Thoracic aorta (tissue), 2 donors: ENCODE data around the gene PSMC5. TPM values are rescaled to one million over a fixed set of nuclear protein-coding genes. Genes with fewer than 3 reads are reported as not detected.
A peak's percentile ranks its signal among the peaks of the same experiment; 100 is the strongest.

Experiments
- ATAC-seq: fragments of 150-250 bp; one replicate; pipeline ENCODE4 v1.8.0; 2017; ENCODE audit warnings: low read depth; ENCODE audit not compliant: insufficient number of reproducible peaks, low FRiP score
- DNase-seq: peaks from one replicate; pipeline ENCODE4 v3.0.0-alpha.2; 2020; ENCODE audit warnings: low spot score
- H3K27ac ChIP-seq, 2 donors: fragments of 200-600 bp; sonication (generic); 1 replicate in 1 of 2; 2 replicates in 1 of 2; pipeline ENCODE4 v1.5.1; 2016; ENCODE audit warnings: mild to moderate bottlenecking in 2 of 2, moderate library complexity in 2 of 2
- H3K27me3 ChIP-seq: fragments of 200-600 bp; sonication (generic); replicated peaks from 2 replicates; pipeline ENCODE4 v1.6.0; 2016; ENCODE audit warnings: mild to moderate bottlenecking; ENCODE audit not compliant: insufficient read depth
- H3K36me3 ChIP-seq: fragments of 200-600 bp; sonication (generic); one replicate; pipeline ENCODE4 v1.5.1; 2016
- H3K4me1 ChIP-seq, 2 donors: fragments of 200-600 bp; sonication (generic); 1 replicate in 1 of 2; 2 replicates in 1 of 2; pipeline versions ENCODE4 v1.5.1 to v1.6.0; 2016; ENCODE audit warnings: low read depth in 2 of 2, mild to moderate bottlenecking in 1 of 2; ENCODE audit not compliant: control insufficient read depth in 1 of 2
- H3K4me3 ChIP-seq: fragments of 200-600 bp; sonication (generic); 2 replicates; pipeline ENCODE4 v1.5.1; 2016; ENCODE audit warnings: mild to moderate bottlenecking
- H3K9me3 ChIP-seq: fragments of 200-600 bp; sonication (generic); 2 replicates; pipeline ENCODE4 v1.5.1; 2016
- total RNA-seq, 2 donors: library from RNA; depleted of rRNA; stranded (reverse); fragments of >200 nt; gene quantifications; one replicate each; pipeline versions ENCODE4 v1.1.0 to v1.2.3, GENCODE V29; 2016
- TF ChIP-seq, protein P1 (sequence below): fragments of 200-600 bp; sonication (generic); IDR thresholded peaks from one replicate; pipeline ENCODE4 v1.5.1; 2019; ENCODE audit warnings: antibody characterized with exemption

The PSMC5 gene
- 10 to 100 TPM; 58.5 to 76.1 TPM for total RNA-seq

DNA sequence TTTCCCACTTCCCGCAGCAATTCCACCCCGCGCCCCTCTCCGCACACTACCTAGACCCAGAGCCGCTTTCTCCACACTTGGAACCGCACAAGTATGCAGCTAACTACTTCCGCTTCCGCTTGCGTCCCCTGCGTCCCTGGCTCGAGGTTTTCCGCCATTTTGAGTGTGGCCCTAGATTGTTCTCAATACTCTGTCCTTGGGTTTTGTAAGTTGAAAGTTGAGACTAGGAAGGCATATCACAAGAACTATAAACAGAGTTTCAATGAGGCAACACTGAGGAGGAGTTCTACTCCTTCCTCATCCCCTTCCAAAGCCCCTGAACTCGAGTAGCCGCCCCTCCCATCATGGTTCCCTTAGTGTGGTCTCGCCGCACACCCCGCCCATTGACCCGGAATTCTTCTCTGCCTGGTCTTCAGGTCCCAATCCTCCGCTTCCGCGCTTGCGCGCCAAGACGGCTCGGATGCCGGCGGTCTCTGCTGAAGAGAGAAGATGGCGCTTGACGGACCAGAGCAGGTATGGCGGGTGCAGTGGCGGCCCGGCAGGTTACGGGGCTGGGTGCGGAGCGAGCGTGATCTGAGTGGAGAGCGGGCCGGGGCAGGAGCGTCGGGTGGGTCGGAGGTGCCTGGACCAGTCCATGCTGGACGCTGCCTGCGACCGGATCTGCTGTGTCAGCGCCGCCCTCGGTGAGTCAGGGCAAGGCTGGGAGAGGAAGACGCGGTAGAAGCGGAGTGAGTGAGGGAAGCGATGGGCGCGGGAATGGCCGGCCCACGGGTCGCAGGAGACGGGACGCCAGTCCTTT lies at the start of gene PSMC5, which contains the start of gene FTSJ3:
PSMC5 (plus strand) TSS at position 430 of the 799 bp plus-strand sequence; CDS start at position 490, 60 bp downstream.
FTSJ3 (minus strand) TSS at position 662 of the 799 bp plus-strand sequence. CDS start 761 bp downstream, outside the sequence.
- TF ChIP-seq, protein P1, sequence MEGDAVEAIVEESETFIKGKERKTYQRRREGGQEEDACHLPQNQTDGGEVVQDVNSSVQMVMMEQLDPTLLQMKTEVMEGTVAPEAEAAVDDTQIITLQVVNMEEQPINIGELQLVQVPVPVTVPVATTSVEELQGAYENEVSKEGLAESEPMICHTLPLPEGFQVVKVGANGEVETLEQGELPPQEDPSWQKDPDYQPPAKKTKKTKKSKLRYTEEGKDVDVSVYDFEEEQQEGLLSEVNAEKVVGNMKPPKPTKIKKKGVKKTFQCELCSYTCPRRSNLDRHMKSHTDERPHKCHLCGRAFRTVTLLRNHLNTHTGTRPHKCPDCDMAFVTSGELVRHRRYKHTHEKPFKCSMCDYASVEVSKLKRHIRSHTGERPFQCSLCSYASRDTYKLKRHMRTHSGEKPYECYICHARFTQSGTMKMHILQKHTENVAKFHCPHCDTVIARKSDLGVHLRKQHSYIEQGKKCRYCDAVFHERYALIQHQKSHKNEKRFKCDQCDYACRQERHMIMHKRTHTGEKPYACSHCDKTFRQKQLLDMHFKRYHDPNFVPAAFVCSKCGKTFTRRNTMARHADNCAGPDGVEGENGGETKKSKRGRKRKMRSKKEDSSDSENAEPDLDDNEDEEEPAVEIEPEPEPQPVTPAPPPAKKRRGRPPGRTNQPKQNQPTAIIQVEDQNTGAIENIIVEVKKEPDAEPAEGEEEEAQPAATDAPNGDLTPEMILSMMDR, result peak; percentile 53
- H3K4me3 ChIP-seq, result peak within 1 kb of the TSS; percentile 88
- H3K27me3 ChIP-seq, result no peaks in the 10 kb centered on the region
- H3K9me3 ChIP-seq, result no peaks in the 10 kb centered on the region
- peaks cover 64% of the 10 kb centered on the region for H3K36me3 ChIP-seq
- H3K4me1 ChIP-seq, result peaks cover 12 to 31% of the 10 kb centered on the region in 2 donors
- DNase-seq (peak; percentile 89), ATAC-seq (peak; percentile 87)
- peak within 1 kb of the TSS; percentile 76 to 87 for H3K27ac ChIP-seq

DNA sequence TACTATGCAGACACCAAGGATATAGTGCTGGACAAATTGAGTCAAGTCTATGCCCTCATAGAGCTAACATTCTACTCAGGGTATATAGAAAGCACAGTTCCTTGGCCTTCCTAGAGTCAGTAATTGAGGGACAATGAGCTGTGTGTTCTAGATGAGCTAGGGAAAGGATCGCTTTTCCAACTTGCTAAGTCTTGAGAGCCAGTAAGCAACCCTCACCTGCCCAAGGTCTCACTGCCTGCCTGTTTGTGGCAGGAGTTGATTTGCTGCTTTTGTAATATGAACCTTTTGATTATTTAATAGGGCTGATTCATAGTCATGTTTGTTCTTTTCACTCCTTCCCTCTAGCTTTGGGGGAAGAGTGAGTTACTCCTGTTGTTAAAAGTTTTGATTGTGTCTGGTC lies 46.7 kb upstream of the PSMC5 start:
- H3K27ac ChIP-seq, result no peak overlapping the region
- TF ChIP-seq, protein P1, result no peak
- peaks cover 5% of the 10 kb centered on the region for H3K36me3 ChIP-seq
- H3K27me3 ChIP-seq, result no peaks in the 10 kb centered on the region
- no peak overlapping the region for H3K4me3 ChIP-seq
- no peaks in the 10 kb centered on the region for H3K9me3 ChIP-seq
- DNase-seq, result no peak
- peaks cover 18 to 28% of the 10 kb centered on the region in 2 donors for H3K4me1 ChIP-seq
- no peak for ATAC-seq

DNA sequence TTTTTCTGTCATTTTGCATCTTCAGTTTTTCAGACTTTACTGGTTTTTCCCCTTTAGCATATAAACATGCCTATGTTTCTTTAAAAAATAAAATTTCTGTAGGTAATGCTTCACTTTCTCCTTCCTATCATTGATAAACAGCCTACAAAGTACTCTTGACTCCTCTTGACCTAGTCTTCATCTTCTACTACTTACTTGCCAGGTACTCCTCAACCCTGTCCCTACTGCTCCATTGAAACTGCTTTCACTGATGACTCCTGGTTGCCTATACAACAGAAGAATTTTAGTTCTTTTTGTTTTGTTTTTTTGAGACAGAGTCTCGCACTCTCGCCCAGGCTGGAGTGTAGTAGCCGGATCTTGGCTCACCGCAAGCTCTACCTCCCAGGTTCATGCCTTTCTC lies 46.3 kb upstream of the PSMC5 start:
- peaks cover 5% of the 10 kb centered on the region for H3K36me3 ChIP-seq
- DNase-seq (no peak), ATAC-seq (no peak)
- H3K4me3 ChIP-seq, result no peak overlapping the region
- TF ChIP-seq, protein P1, result no peak
- peaks cover 14 to 24% of the 10 kb centered on the region in 2 donors for H3K4me1 ChIP-seq
- no peaks in the 10 kb centered on the region for H3K9me3 ChIP-seq
- H3K27ac ChIP-seq, result no peak overlapping the region
- no peaks in the 10 kb centered on the region for H3K27me3 ChIP-seq

DNA sequence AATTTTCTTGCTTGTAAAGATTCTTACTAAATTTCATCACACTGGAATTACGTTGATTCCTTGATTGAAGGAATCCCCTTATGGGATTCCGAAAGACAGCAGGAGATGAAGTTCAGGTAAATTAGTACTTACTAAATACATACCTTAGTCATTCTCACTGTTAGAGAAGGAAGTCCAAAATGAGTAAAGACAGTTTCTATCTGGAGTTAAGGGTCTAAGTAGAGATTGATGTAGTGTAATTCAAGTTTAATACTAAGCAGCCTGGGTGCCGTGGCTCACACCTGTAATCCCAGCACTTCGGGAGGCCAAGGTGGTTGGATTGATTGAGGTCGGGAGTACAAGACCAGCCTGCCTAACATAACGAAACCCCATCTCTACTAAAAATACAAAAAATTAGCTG lies 43.7 kb upstream of the PSMC5 start:
- Histone ChIP-seq H3K4me1 (peaks cover 0 to 6% of the 10 kb centered on the region in 2 donors), H3K27me3 (no peaks in the 10 kb centered on the region), H3K9me3 (no peaks in the 10 kb centered on the region), H3K27ac (no peak overlapping the region), H3K36me3 (peaks cover 16% of the 10 kb centered on the region), H3K4me3 (no peak overlapping the region)
- no peak for DNase-seq
- no peak for ATAC-seq
- TF ChIP-seq, protein P1, result no peak

DNA sequence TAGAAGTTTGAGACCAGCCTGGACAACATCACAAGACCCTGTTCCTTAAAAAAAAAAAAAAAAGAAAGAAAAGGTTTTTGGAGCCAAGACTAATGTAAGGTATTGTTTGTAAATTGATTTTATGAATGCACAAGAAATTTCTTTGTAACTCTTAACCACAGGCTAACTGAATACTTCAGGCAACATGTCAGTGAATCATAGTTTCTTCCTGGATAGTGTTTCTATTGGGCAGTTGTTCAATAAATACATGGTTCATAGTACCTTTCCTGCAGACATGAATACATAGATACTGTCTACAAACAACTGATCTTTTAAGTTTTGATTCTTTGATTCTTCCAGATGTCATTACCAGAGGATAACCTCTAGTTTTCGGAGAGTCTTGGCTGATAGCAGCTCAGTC lies 41.7 kb upstream of the PSMC5 start:
- Histone ChIP-seq H3K27ac (no peak overlapping the region), H3K4me3 (no peak overlapping the region), H3K9me3 (no peaks in the 10 kb centered on the region), H3K27me3 (no peaks in the 10 kb centered on the region), H3K36me3 (peaks cover 27% of the 10 kb centered on the region), H3K4me1 (peaks cover 0 to 5% of the 10 kb centered on the region in 2 donors)
- TF ChIP-seq, protein P1, result no peak
- no peak for ATAC-seq
- no peak for DNase-seq
